COLO668 (cell line): ENCODE results near the gene PRKCA.

Source experiments
- DNase-seq: peaks from one replicate; lab custom pipeline; 2025; ENCODE audit not compliant: unreplicated experiment; lab: John Stamatoyannopoulos, UW

The PRKCA gene

GRCh38 chr17:66811683-66812054 lies 509.3 kb downstream of the PRKCA start:
- DNase-seq: no peak

- no peak for DNase-seq
Observed at GRCh38 chr17:66812571-66812970, 510.2 kb downstream of the PRKCA start.

GRCh38 chr17:66813296-66813695 lies 510.9 kb downstream of the PRKCA start:
- no peak for DNase-seq

- DNase-seq: no peak
Observed at GRCh38 chr17:66814026-66814425, 511.6 kb downstream of the PRKCA start.

- DNase-seq: no peak
Observed at GRCh38 chr17:66814570-66814969, 512.2 kb downstream of the PRKCA start.

GRCh38 chr17:66817750-66818149 lies 515.3 kb downstream of the PRKCA start:
- DNase-seq: no peak

- DNase-seq: no peak
Observed at GRCh38 chr17:66819466-66819865, 517.1 kb downstream of the PRKCA start.

- no peak for DNase-seq
Observed at GRCh38 chr17:66822009-66822408, 519.6 kb downstream of the PRKCA start.

- DNase-seq: no peak
Observed at GRCh38 chr17:66826856-66827255, 524.4 kb downstream of the PRKCA start.

GRCh38 chr17:66829386-66829864 lies 527.0 kb downstream of the PRKCA start:
- no peak for DNase-seq

- no peak for DNase-seq
Observed at GRCh38 chr17:66829883-66830282, 527.5 kb downstream of the PRKCA start.

GRCh38 chr17:66830451-66830850 lies 528.0 kb downstream of the PRKCA start:
- DNase-seq: no peak

GRCh38 chr17:66831383-66832210 lies 529.2 kb downstream of the PRKCA start:
- no peak for DNase-seq

- DNase-seq: no peak
Observed at GRCh38 chr17:66833201-66833600, 530.8 kb downstream of the PRKCA start.

GRCh38 chr17:66834426-66834918 lies 532.1 kb downstream of the PRKCA start:
- DNase-seq: no peak

GRCh38 chr17:66834919-66835454 lies 532.6 kb downstream of the PRKCA start, which contains the start of gene CACNG5:
Gene CACNG5 (plus strand): TSS chr17:66835117. CDS start chr17:66877333, 42,216 bp downstream.
- DNase-seq: peak; percentile 35

- no peak for DNase-seq
Observed at GRCh38 chr17:66835476-66835875, 533.1 kb downstream of the PRKCA start.

- DNase-seq: no peak
Observed at GRCh38 chr17:66836063-66837005, 533.9 kb downstream of the PRKCA start.

- no peak for DNase-seq
Observed at GRCh38 chr17:66837226-66837625, 534.8 kb downstream of the PRKCA start.

GRCh38 chr17:66837885-66838665 lies 535.7 kb downstream of the PRKCA start:
- DNase-seq: no peak
